Skeletal muscle tissue (tissue), 4 donors: Measurements from ENCODE around the gene CCND2. TPM values are rescaled to one million over a fixed set of nuclear protein-coding genes. Genes with fewer than 3 reads are reported as not detected.

Experiments used
- H3K27ac ChIP-seq: one replicate; pipeline ENCODE4 v1.7.0; 2013; ENCODE audit warnings: mild to moderate bottlenecking, low read depth, low read length, inconsistent platforms
- H3K27me3 ChIP-seq, 3 donors: one replicate each; pipeline ENCODE4 v1.7.0; 2013; ENCODE audit warnings: low read length in 3 of 3; ENCODE audit not compliant: control insufficient read depth in 3 of 3, insufficient read depth in 3 of 3
- H3K36me3 ChIP-seq, 3 donors: one replicate each; pipeline ENCODE4 v1.7.0; 2013; ENCODE audit warnings: low read length in 3 of 3; ENCODE audit not compliant: control insufficient read depth in 3 of 3, insufficient read depth in 3 of 3
- H3K4me1 ChIP-seq, 3 donors: one replicate each; pipeline ENCODE4 v1.7.0; 2013; ENCODE audit warnings: low read length in 3 of 3, mild to moderate bottlenecking in 3 of 3; ENCODE audit not compliant: control insufficient read depth in 3 of 3, insufficient read depth in 3 of 3
- H3K4me3 ChIP-seq, 3 donors: one replicate each; pipeline ENCODE4 v1.7.0; 2013; ENCODE audit warnings: low read length in 3 of 3
- H3K9ac ChIP-seq, 3 donors: one replicate each; pipeline ENCODE4 v1.7.0; 2013; ENCODE audit warnings: low read length in 3 of 3, mild to moderate bottlenecking in 3 of 3, moderate library complexity in 2 of 3, low read depth in 1 of 3
- H3K9me3 ChIP-seq, 3 donors: one replicate each; pipeline ENCODE4 v1.7.0; 2013; ENCODE audit warnings: low read length in 3 of 3; ENCODE audit not compliant: control insufficient read depth in 3 of 3
- total RNA-seq: library from RNA; depleted of rRNA; stranded (reverse); fragments of >200 nt; gene quantifications from one replicate; pipeline ENCODE4 v1.2.3, GENCODE V29; 2014
- donor health status: Osteomylitis.

CCND2 gene
- total RNA-seq, 1 donor from 2014 or later: 152 TPM

DNA sequence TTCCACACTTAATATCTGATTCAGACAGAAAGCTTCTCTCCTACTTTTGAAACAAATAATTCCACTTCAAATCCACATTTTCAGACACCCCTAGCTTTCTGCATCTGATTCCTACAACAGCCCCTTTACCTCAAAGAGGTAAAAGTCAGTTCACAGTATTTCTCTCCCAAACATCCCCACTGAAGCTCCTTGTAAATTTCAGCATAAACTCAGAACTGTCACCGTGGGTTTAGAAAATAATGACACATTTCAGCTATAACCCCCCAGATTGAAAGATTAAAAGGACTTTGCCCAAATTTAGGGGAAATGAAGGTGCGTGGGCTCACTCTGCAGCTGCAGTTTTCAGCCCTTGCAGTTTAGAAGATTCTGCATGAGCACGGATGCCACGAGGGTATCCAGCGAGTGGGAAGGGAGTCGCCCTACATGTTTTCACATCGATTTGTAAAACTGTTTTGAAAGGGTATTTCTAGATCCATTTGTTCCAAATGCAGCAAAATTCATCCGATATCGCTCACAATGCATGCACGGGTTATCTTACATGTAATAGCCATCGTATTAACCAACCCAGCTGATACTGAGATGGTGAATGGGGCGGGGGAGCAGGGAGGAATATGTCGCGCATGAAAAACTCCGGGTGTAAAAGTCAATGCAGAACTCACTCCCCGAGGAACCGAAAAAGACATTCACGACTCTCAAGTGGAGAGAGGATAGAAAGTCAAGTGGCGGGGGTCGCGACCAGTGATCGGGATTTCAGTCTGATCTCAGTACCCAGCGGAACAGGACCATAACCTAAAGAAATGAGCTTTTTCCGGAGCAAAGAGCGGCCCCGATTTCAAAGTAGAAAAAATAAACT lies 5.0 kb upstream of the CCND2 start:
- H3K9ac ChIP-seq: peak overlapping the region in 1 of 3 donors; percentile 2
- H3K27ac ChIP-seq: no peak overlapping the region
- peaks cover 23 to 36% (median 31%) of the 10 kb centered on the region in 3 donors for H3K4me1 ChIP-seq
- no peaks in the 10 kb centered on the region for H3K9me3 ChIP-seq
- no peaks in the 10 kb centered on the region for H3K36me3 ChIP-seq
- H3K4me3 ChIP-seq: peak overlapping the region; percentile 4 to 48 (median 6)
- peaks cover 51 to 63% (median 62%) of the 10 kb centered on the region in 3 donors for H3K27me3 ChIP-seq

DNA sequence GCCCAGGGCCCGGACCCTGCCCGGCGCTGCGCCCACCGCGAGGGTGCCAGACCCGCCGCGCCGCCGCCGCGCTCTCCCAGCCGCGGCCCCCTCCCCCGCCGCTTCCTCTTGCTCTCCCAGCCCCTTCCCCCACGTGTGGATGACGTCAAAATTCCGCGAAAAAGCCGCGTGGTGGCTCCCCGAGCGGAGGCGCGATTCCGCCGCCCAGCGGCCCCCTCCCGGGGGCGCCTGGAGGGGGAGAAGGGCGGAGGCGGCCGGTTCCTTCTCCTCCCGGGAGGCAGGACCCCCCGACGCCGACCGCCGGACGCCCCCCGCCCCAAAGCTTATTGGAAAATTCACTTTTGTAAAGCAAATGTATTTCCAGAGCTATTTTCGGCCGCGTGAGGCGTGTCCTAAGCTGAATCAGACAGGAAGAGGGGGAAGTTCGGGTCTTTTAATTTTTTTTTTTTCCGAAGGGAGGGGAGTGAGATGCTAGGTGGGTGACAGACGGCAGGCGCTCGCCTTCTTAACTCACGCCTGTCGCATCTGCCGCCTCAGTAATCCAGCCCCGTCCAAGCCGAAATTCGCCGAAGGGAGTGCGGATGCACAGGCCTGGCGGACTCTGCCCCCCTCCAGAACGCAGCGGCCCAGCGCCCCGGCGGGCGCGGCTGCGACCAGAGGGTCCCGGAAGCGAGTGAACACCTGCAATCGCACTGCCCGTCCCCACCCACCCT lies 4.1 kb upstream of the CCND2 start:
- H3K27ac ChIP-seq: peak overlapping the region; percentile 58
- H3K4me1 ChIP-seq: peaks cover 29 to 45% (median 40%) of the 10 kb centered on the region in 3 donors
- peaks cover 57 to 72% (median 70%) of the 10 kb centered on the region in 3 donors for H3K27me3 ChIP-seq
- H3K9ac ChIP-seq: peak overlapping the region; percentile 27 to 54 (median 43)
- no peaks in the 10 kb centered on the region for H3K36me3 ChIP-seq
- peak overlapping the region; percentile 47 to 68 (median 56) for H3K4me3 ChIP-seq
- no peaks in the 10 kb centered on the region for H3K9me3 ChIP-seq

DNA sequence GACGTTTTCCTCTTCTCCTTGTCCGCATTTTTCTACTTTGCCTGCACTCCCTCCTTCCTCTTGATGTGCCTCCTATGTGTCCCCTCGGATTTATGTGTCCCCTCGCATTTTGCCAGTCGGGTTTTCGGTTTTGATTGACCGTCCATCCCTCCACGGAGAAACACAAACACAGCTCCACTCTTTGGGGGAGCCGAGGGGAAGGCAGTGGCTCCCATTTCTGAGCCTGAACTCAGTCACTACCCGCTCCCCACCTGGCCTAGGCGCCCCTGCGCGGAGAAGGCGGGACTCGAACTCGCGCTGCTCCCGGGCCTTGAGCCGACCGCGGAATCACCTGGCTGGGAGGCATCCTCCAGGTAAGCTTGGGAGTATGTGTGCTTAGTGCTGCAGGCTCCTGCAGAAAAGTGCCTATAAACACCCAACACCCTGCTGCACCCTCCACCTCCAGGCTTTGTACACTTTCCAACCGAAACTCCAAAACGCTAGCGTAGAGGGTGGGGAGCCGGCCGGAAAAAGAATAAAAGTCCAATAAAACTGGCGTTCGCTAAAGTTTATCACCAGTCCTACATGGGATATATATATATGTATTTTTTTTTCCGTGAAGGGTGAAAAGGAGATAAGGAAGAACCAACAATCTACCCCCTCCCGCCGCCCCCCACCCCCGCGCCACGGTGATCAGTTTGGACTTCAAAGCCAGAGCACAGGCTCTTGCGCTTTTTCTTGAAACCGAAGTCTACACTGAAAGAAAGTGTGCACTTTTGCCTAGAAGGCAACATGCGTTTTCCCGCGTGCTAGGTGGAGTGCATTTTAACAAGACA lies 3.3 kb upstream of the CCND2 start:
- Histone ChIP-seq H3K9ac (peak overlapping the region in 2 of 3 donors; percentile 27 to 54), H3K27me3 (peaks cover 60 to 75% (median 70%) of the 10 kb centered on the region in 3 donors), H3K9me3 (no peaks in the 10 kb centered on the region), H3K4me1 (peaks cover 29 to 48% (median 45%) of the 10 kb centered on the region in 3 donors), H3K27ac (peak overlapping the region; percentile 16), H3K4me3 (peak overlapping the region; percentile 47 to 68 (median 56)), H3K36me3 (no peaks in the 10 kb centered on the region)

DNA sequence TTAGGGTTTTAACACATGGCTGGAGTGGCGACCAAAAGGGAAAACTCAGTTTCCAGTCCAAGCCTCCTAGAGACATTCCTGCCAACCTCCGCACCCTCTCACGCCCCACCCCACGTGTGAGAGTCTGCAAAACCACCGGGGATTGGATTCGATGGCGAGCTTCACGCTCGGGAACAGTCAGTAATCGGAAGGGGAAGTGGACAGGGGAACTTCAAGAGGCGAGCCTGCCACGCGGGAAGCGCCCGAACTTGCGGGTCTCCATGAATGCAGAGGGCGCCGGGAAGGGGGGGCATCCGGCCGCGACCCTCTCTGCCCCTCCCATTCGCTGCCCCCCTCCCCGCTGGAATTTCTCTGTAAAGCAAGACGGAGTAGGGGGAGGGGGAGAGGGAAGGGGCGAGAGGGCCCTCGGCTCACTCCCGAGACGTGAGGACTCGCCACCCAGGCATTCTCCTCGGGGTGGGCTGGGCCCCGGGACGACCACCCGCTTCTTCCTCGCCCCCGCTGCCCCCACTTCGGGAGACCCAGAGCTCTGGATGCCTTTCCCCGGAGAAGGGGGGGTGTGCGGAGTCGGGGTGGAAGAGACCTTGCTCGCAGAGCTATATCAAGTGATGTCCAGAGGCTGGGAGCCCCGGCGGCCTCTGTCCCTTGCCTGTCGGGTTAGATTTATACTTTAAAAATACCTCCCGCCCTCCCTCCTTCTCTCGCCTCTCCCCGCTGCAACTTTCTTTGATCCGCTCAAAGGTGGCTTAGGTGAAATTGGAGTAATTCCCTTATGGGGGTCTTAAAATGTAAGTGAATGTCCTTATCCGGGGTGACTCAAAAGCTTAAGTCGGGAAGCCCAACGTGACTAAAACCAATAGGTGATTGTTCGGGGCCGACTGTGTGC lies 2.5 kb upstream of the CCND2 start:
- H3K27me3 ChIP-seq: peaks cover 64 to 82% (median 73%) of the 10 kb centered on the region in 3 donors
- peak overlapping the region; percentile 19 to 72 (median 63) for H3K9ac ChIP-seq
- no peaks in the 10 kb centered on the region for H3K36me3 ChIP-seq
- H3K4me1 ChIP-seq: peaks cover 31 to 50% (median 45%) of the 10 kb centered on the region in 3 donors
- H3K27ac ChIP-seq: peak overlapping the region; percentile 40
- no peaks in the 10 kb centered on the region for H3K9me3 ChIP-seq
- H3K4me3 ChIP-seq: peak overlapping the region; percentile 52 to 67 (median 58)

DNA sequence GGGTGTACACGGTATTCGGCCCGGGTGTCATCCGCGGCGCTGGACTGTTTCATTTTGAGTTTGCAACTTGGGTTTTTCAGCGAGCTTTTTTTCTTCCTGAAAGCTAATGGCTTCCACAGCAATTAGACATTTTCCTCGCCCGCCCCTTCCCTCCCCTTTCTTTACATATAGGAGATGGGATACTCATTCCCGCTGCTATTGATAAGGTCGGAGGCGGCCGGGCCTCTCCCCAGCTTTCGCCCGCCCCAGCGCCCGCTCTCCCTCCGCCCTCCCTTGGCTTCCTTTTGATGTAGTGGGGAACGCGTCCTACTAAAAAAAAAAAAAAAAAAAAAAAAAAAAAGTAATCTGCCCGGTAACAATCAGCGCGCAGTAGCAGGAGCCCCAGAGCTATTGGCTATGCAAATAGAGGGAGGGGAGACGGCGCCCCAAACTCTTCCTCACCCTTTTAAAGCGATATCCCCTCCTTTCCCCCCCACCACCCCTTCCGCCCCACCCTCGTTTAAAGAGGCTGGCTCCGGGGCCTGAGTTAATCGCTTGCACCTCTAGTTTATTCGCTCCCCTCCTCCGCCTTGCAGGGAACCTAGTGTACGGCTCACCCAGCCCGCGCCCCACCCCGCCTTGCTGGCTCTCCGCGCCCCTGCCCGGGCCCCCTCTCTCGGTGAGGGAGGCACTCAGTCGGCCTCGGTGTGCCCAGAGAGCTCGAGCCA lies 1.7 kb upstream of the CCND2 start:
- Histone ChIP-seq H3K4me3 (peak overlapping the region; percentile 60 to 69 (median 67)), H3K27me3 (peaks cover 66 to 85% (median 71%) of the 10 kb centered on the region in 3 donors)

DNA sequence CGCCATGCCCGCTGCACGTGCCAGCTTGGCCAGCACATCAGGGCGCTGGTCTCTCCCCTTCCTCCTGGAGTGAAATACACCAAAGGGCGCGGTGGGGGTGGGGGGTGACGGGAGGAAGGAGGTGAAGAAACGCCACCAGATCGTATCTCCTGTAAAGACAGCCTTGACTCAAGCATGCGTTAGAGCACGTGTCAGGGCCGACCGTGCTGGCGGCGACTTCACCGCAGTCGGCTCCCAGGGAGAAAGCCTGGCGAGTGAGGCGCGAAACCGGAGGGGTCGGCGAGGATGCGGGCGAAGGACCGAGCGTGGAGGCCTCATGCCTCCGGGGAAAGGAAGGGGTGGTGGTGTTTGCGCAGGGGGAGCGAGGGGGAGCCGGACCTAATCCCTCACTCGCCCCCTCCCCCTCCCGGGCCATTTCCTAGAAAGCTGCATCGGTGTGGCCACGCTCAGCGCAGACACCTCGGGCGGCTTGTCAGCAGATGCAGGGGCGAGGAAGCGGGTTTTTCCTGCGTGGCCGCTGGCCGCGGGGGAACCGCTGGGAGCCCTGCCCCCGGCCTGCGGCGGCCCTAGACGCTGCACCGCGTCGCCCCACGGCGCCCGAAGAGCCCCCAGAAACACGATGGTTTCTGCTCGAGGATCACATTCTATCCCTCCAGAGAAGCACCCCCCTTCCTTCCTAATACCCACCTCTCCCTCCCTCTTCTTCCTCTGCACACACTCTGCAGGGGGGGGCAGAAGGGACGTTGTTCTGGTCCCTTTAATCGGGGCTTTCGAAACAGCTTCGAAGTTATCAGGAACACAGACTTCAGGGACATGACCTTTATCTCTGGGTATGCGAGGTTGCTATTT lies 914 bp upstream of the CCND2 start:
- Histone ChIP-seq H3K4me1 (peaks cover 39 to 56% (median 51%) of the 10 kb centered on the region in 3 donors), H3K27ac (no peak overlapping the region), H3K4me3 (peak overlapping the region; percentile 60 to 86 (median 69)), H3K9ac (peak overlapping the region in 2 of 3 donors; percentile 19 to 45), H3K9me3 (no peaks in the 10 kb centered on the region), H3K36me3 (no peaks in the 10 kb centered on the region), H3K27me3 (peaks cover 62 to 84% (median 68%) of the 10 kb centered on the region in 3 donors)

More for the DNA sequence above, 1.7 kb upstream of the CCND2 start:
- Histone ChIP-seq H3K4me1 (peaks cover 36 to 53% (median 48%) of the 10 kb centered on the region in 3 donors), H3K9me3 (no peaks in the 10 kb centered on the region), H3K9ac (peak overlapping the region; percentile 45 to 72 (median 63)), H3K36me3 (no peaks in the 10 kb centered on the region), H3K27ac (peak overlapping the region; percentile 40)

DNA sequence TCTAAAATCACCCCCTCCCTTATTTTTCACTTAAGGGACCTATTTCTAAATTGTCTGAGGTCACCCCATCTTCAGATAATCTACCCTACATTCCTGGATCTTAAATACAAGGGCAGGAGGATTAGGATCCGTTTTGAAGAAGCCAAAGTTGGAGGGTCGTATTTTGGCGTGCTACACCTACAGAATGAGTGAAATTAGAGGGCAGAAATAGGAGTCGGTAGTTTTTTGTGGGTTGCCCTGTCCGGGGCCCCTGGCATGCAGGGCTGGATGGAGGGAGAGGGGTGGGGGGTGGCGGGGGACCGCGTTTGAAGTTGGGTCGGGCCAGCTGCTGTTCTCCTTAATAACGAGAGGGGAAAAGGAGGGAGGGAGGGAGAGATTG lies 300 bp upstream of the CCND2 start:
- Histone ChIP-seq H3K9me3 (no peaks in the 10 kb centered on the region), H3K4me3 (peak overlapping the region; percentile 69 to 86 (median 77)), H3K27ac (no peak overlapping the region), H3K36me3 (no peaks in the 10 kb centered on the region), H3K9ac (peak overlapping the region; percentile 45 to 66 (median 63)), H3K4me1 (peaks cover 40 to 62% (median 54%) of the 10 kb centered on the region in 3 donors), H3K27me3 (peaks cover 56 to 84% (median 63%) of the 10 kb centered on the region in 3 donors)
